Fibroblast of skin of back (primary cell): ENCODE measurements around the gene FGF6.

Source experiments
- DNase-seq: peaks from one replicate; pipeline ENCODE4 v3.0.0-alpha.2; 2013

FGF6 gene

GRCh38 chr12:4447151-4447550, 1.5 kb upstream of the FGF6 start:
- no peak for DNase-seq

- no peak for DNase-seq
These were observed 720 bp upstream of the FGF6 start for GRCh38 chr12:4446335-4446734.

GRCh38 chr12:4444031-4444430, 1.6 kb downstream of the FGF6 start:
- DNase-seq, result no peak

- no peak for DNase-seq
These were observed 2.0 kb downstream of the FGF6 start for GRCh38 chr12:4443616-4444015.

- DNase-seq, result peak; percentile 49
These were observed 4.0 kb downstream of the FGF6 start for GRCh38 chr12:4441355-4442335.

- DNase-seq, result no peak
These were observed 5.3 kb downstream of the FGF6 start for GRCh38 chr12:4440187-4440941.

- DNase-seq, result no peak
These were observed 5.9 kb downstream of the FGF6 start for GRCh38 chr12:4439736-4440135.

GRCh38 chr12:4438834-4439596, 6.6 kb downstream of the FGF6 start:
- DNase-seq, result no peak

GRCh38 chr12:4435537-4435936, 10.1 kb downstream of the FGF6 start:
- no peak for DNase-seq

- DNase-seq, result no peak
These were observed 10.7 kb downstream of the FGF6 start for GRCh38 chr12:4434706-4435425.

GRCh38 chr12:4434301-4434700, 11.3 kb downstream of the FGF6 start:
- DNase-seq, result no peak

GRCh38 chr12:4433745-4434058, 11.9 kb downstream of the FGF6 start:
- DNase-seq, result no peak

- DNase-seq, result no peak
These were observed 12.5 kb downstream of the FGF6 start for GRCh38 chr12:4432878-4433744.

GRCh38 chr12:4431866-4432265, 13.7 kb downstream of the FGF6 start:
- no peak for DNase-seq

GRCh38 chr12:4431436-4431835, 14.2 kb downstream of the FGF6 start:
- no peak for DNase-seq

- DNase-seq, result no peak
These were observed 21.2 kb downstream of the FGF6 start for GRCh38 chr12:4424422-4424821.

GRCh38 chr12:4423528-4424195, 22.0 kb downstream of the FGF6 start:
- no peak for DNase-seq

- DNase-seq, result no peak
These were observed 22.6 kb downstream of the FGF6 start for GRCh38 chr12:4422985-4423384.

GRCh38 chr12:4421590-4422031, 24.0 kb downstream of the FGF6 start:
- DNase-seq, result peak; percentile 25

- no peak for DNase-seq
These were observed 25.4 kb downstream of the FGF6 start for GRCh38 chr12:4420138-4420670.
